Measurements from ENCODE around the gene GRP.

The GRP gene

DNA sequence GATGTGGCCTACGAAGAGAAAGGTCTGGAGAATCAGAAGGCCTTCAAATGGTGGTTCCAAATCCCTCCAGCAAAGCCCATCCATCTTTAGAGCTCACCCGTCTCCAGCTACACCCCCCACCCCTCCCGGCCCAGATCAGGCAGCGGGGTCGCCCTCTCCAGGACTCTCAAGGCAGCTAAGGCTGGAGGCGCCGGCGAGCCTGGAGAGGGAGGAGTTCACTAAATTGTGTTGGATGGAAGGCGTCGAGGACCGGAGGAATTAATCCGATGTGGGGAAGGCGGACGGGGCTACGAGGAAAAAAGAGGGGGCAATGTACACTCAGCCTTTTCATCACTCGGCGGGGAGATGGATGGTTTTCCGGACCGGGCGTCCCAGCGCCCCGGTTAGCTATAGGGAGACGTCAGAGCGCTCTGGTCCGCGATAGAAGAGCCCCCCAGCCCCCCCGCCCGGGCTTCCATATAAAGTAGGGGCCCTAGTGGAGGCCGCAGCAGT lies at the start of gene GRP:
Gene GRP (plus strand): TSS at position 487 of the 492 bp plus-strand sequence. CDS start 108 bp downstream, outside the sequence.
- DNase-seq, result no peak

DNA sequence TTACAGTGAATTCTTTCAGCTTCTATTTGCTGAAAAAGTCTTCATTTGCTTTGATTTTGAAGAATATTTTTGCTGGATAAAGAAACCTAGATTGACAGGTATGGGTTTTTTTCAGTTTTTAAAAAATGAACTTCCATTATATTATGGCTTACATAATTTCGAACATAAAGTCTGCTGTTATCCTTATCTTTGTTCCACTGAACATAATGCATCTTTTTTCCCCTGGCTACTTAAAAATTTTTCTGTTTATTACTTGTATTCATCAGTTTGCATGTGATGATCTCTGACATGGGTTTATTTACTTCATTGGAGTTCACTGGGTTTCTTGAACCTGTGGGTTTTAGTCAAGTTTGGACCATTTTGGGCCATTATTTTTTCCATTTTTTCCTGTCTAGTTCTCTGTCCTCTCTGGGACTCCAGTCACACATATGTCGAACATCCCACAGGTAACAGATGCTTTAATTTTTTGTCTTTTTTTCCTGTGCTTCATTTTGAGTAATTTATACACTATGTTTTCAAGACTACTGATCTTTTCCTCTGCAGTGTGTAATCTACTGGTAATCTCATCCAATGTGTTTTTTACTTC lies 47.2 kb upstream of the GRP start:
- no peak for DNase-seq

DNA sequence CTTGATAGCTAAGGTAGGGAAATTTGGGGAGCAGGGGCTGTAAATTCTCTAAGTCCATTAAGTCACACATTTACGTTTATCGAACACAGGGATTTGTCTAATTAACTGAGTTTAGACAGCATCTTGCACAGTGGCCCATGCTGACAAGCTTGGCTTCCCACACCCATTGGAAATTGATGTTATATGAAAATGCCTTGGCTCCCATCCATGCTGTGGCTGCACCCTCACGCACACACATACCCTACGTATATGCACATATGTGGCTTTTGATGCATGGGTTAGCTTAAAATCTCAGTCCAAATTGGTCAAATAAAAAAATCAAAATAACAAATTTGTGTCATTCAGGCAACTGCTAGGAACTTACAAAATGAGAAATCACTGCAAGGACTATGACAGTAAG lies 42.5 kb upstream of the GRP start:
- DNase-seq, result no peak

DNA sequence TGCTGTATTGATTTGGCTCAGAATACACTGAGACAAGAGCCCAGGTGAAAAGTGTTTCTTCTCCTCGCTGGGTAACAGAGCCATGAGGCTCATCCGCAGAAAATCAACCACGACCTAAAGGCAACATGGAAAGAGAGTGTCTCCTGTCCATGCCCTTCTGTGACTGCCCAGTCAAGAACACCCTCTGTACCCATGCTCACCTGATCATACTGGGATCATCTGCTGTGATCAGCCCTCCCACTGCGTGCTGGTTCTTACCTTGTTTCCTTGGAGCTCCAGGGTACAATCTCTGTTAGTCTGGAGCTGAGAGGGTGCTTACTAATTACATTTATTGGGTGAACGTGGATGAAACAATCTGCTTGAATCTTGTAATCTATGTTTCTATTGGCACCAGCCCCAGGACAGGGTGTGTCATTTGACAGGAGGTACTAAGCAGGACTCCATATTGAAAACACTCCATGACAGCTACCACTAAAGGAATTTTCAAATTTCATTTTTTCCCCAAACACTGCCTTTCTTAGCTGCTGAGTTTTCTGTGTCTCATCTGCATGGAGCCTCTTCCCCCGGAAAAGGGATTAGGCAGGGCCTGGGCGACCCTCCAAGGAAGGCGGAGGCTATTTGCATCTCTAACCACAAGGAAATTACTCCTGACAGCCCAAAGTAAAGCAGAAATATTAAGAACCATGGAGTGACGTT lies 39.7 kb upstream of the GRP start:
- DNase-seq, result no peak

DNA sequence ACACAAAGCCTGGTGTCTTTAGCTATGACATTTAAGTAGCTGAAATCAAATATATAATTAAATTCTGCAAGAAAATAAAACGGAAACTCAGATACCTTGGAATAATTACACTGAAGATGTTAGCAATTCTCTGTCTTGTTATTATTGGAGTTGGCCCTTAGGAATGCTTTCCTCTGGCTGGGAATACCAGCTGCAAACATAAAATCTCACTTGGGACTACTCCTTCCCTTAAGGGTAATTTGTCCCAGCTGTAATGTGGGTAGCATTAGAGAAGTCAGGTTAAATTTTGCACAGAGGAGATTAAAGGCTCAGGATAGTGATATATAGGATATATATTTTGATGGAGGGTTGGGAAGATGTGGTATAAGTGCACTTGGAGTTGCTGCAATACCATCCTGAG lies 37.3 kb upstream of the GRP start:
- DNase-seq, result no peak

DNA sequence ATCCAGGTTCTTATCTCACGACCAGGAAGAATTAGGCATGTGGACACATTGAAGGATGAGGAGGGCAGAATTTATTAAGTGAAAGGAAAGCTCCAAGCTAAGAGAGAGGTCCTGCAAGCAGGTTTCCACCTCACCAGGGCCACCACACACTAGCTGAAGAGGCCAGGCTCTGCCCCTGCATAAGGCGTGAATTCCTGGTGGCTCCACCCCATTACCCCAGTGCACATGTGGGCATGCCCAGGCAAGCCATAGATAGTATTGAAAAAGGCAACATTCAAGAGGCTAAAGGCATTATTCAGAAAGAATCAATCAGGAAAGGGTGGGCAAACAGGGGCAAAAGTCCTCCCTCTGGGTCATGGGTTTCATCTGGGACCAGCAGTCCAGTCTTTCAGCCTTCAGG lies 30.9 kb upstream of the GRP start:
- no peak for DNase-seq

DNA sequence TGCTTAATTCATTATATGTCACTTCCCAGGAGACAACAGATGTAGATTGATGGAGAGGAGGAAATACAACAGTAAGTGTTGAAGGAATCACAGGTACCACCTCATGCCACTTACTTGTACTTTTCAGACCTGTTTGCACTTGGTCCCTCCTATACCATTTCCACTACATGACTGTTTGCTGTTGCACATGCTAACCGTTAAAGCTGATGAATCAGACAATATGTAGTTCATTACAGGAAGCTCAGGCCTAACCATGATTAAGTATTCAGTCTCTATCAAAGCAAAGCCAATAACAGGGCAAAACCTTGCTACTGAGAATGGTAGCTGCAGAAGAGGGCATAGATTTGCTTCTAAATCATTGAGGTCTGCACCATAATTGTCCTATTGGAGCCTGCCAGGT lies 30.2 kb upstream of the GRP start:
- DNase-seq, result no peak

DNA sequence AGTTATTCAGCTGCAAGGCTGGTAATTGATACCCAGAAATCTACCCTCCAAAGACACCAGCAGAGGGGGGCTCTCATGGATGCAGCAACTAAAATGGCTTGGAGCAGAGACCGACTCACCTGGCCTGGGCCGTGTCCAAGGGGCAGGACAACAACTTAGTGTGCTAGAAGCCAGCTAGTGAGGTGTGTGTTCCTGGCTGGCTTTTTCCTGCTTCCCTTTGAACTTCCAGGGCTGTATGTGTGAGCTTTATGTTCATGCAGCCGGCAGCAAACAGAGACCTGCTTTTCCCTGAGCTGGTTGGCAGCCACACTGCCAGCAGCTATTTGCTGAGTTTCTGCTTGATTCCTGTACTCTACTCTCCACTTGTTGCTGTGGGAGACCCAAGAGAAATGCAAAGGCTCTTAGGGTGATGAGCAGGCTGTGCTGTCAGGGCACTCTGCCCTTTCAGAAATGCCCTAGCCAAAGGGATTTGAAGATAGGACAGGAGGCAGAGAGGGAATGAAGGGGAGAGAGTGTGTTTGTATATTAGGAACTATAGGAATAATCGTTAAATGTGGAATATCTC lies 23.7 kb upstream of the GRP start:
- DNase-seq, result no peak

DNA sequence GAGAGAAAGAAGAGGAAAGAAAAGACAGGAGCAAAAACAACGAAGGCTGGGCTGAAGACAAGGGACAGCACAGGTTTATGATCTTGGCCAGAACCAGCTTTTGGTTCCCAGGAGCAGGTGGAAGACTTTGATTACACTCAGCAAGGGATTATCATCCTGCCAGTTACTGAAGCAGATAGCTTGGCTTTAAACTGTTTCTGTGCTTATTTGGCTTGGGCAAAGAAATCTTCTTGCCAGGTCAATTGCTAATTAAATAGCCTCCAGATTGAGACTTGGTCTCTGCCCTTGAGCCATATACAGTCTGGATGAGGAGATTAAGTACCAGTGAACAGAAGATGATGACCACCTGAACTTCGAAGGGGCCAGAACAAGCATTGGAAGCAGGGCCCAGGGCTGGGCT lies 22.3 kb upstream of the GRP start:
- DNase-seq, result no peak

DNA sequence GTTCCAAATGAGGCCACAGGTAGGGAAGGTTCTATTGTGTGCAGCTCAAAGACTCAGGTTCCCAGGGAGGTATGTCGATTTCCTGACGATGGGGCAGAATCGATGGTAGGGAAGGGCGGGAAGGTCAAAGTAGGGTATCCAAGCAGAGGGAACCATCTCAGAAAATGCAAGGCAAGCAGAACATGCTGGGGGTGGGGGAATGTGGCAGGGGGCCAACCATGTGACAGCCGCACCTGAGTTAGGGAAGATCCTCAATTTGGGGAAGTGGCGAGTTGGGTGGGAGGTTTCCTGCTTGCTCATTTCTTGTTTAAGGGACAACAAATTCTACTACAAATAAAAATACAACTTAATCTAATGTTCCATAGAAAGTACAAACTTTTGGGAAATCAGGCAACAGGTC lies 21.7 kb upstream of the GRP start:
- no peak for DNase-seq

DNA sequence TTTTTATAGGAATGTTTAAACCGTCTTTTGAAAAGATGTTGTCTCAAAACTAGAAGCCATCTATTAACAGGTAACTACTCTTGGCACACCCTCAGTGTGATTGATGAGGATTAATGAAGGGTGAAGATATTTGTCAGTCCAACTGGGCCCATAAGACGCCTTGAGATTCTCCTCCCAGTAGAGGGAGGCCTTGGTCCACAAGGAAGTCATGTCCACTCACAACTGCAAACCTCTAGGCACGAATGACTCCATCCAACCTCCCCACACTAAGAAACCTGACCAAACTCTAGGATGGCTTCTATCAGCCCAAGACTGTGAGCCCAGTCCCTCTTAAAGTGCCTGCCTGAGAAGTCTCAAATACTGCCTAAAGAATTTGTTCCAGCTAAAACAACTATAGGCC lies 19.2 kb upstream of the GRP start:
- no peak for DNase-seq

DNA sequence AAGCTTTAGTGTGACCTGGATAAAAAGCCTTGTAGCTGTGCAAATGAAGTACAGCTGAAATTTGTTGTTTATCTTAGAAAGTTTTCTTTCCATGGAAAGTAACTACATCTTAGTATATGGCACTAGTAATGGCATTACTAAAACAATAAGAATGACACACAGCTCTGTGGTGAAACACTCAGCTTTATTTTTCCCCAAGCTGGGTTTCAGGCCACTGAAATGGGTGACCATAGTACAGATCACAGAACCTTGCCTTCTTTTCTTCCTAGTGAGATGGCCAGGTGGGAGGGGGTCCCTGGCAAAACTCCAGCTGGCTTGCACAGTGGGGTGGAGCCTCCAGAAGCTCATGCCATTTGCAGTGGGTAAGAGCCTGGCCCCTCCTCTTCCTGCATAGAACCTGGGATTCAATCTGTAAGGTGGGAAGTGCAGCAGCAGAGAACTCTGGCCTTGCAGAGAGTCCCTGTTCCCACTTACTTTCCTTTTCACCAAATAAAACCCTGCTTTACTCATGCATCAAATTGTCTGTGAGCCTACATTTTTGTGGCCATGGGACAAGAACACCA lies 17.6 kb upstream of the GRP start:
- DNase-seq, result no peak

DNA sequence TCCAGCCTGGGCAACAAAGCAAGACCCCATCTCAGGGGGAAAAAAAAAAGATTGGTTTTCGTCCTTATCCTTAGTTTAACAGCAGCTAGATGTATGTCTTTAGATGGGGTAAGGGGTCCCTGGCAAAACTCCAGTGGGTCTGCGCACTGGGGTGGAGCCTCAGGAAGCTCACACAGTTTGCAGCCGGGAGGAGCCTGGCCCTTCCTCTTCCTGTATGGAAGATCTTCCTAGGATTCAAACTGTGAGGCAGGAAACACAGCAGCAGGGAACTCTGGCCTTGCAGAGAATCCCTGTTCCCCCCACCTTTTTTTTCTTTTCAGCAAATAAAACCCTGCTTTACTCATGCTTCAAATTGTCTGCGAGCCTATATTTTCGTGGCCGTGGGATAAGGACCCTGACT lies 12.5 kb upstream of the GRP start:
- no peak for DNase-seq

DNA sequence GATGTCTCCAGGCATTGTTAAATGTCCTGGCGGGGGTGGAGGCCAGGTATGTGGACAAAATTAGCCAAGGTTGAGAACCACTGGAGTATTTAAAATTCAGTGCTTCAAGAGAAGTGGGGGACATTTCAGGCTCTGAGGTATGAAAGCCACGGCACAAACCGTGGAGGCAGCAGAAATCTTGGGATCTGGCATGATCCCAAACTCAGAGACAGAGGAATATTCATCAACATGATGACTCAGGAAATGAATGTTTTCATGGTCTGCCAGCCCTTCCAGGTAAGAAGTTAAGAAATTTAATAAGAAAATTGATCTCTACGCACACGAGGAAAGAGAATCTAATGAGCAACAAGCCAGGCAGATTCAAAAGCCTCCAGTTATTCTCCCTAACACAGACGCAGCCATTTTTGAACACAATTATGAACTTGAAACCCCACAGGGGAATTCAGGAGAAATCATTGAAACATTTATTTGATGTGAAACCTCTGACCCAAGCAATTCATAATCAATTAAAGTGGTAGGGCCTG lies 11.3 kb upstream of the GRP start:
- no peak for DNase-seq

DNA sequence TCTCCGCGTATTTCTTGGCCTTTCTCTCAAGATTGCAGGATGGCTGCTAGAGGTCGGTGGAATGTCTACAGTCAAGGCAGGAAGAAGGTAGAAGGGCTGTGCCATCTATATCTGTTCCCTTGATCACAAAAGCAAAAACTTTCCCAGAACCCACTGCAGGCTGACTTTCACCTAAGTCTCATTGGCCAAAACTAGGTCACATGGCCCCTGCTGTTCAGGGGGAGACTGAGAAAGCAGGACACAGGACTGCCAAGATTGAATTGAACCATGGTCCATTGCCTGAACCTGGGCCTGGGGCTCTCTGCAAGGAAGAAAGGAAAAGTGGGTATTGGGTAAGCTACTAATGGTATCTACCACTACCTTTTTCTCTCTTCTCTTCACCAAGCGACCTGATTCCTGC lies 9.7 kb upstream of the GRP start:
- DNase-seq, result no peak

DNA sequence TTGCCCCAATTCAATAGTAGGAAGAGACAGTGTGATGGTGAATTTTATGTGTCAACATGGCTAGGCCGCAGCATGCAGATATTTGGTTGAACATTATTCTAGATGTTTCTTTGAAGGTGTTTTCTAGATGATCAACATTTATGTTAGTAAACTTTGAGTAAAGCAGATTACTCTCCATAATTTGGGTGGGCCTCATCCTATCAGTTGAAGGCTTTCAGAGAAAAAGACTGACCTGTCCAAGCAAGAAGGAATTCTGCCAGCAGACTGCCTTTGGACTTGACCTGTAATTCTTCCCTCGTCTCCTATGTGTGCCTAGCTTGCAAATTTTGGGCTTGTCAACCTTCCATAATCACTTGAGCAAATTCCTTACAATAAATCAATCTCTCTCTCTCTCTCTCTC lies 8.3 kb upstream of the GRP start:
- no peak for DNase-seq

DNA sequence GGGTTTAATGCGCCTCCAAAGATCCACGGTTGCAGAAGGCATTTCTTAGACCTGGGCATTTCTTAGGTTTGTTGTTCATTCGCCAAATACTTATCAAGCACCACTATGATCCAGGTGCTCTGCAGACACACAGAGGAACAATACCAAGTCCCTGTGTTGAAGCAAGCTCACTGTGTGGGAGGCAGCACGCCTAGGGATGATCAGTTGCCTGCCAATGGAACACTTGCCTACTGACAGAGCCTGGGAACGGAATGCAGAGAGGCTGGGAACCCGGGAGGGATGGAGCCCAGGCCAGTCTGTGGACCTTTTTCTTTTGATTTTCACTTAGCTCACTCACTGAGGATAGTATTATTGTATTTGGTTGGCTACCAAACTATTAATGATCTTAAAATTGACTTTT lies 1.9 kb upstream of the GRP start:
- no peak for DNase-seq

DNA sequence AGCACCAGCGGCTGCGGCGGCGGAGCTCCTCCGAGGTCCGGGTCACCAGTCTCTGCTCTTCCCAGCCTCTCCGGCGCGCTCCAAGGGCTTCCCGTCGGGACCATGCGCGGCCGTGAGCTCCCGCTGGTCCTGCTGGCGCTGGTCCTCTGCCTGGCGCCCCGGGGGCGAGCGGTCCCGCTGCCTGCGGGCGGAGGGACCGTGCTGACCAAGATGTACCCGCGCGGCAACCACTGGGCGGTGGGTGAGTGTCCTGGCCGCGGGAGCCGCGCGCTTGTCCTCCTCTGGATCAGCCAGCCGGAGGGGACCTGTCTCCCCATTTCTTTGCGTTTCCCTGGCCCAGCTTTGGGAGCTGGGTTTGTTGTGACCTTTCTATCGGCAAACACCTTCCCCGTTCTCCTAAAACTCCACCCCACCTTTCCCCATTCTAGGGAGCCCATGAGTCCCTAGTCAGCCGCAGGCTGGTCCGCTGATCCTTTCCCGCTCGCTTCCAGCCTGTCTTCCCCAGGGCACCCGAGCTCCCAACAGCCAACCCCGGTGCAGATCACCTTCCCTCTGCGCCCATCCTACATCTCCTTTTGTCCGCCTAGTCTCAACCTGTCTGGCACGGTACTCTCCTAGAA lies 316 bp downstream of the GRP start:
- no peak for DNase-seq

DNA sequence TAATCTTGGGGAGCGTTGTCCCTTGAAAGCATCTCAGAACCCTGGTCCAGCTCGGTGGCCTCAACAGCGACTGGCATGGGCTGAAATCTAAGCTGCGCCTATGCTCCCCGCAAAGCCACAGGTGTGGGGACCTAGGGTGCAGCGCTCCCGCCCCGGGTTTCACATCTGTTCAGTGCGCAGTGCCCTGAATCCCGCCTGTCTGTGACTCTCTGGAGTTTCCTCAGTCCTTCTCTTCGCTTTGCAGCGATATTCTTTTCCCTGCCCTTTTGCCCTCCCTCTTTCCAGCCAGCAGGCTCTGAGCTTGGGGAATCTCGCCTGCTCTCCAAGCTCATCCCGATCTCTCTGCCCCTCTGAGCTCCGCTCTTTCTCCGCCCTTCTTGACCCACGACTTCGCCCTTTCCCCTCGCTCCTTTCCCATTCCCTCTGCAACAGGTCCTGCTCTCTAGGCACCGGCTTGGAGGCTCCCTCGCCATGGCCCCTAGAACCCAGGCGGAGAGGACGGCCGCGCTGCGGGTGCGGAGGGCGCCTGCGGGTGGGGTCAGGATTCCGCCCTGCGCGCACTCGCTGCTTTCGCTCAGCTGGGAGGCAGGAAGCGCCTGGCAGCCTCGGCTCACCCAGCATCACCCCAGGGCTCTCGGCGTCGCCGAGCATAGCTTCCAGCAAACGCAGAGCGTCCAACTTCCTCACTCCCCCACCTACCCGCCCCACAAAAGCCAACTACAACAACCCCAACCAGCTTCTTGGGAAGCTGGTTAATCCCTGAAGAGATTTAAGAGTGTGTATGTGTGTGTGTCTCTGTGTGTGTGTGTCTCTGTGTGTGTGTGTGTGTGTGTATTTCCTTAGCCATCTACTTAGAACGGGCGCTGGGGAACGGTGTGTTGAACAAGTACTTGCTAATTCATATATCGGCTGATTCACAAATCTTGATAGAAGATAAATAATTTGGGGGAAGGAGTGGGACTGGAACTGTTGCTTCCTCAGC lies 1.1 kb downstream of the GRP start:
- DNase-seq, result no peak

DNA sequence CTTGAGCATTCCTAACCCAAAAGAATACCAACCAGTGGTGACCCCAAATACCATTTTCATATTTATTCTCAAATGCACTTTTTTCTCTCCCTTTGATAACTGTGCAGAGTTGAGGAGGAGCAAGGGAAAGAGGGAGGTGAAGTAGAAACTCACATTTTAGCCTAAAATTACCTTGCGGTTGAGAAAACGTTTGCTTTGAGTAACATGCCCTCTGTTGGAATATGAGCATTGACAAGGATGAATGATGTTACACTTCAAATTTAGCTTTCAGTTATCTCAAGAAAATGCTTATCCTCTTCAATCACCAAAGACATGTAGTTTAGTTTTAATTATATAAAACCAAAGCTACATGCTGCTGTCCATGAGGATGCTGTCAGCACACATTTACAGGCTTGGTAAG lies 2.4 kb downstream of the GRP start:
- no peak for DNase-seq

DNA sequence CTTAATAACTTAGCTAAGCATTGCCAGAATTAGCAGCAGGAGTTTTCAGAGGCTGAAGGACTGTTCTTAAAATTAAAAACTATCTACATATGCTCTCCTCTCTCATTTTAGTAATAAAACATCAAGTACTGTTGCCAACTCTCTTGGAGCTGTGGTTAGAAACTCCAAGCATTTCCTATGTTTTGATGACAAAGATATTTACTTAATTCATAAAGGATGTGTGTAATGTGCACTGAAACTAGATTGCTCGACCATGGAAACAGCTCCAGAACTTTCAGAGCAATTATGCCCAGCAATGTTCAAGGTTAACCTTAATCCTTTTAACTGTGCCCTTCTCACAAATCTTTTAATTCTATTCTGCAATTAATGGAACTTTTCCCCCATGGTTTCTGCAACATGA lies 8.4 kb downstream of the GRP start:
- DNase-seq, result no peak

DNA sequence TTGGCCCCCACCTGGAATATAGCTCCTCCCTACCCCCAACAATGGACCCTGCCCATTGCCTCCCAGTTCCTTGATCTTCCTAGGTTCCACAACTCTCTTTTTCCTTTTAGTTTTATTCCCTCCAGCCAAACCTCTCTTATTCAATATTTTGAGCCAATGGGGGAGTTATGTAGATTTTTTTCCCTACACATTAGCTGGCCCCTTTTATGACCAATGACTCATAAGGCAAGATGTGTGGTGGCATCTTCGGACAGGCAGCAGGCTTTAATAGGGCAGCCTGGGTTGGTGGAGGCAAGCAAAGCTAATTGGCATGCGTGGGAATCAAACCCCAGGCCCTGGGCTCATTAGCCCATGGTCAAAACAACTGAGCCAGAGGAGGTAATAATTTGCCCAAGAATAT lies 9.2 kb downstream of the GRP start:
- DNase-seq, result no peak
